KMS-11 (cell line): ENCODE data around the gene HAGHL.

Experiments
- H2AFZ ChIP-seq: fragments of 200-600 bp; sonication (generic); 2 replicates; pipeline ENCODE4 v1.6.1; 2016; ENCODE audit warnings: antibody characterized with exemption, mixed run types, low read depth
- H3K27ac ChIP-seq: fragments of 200-600 bp; sonication (generic); 2 replicates; pipeline ENCODE4 v1.6.1; 2016; ENCODE audit warnings: mild to moderate bottlenecking, mixed run types
- H3K27me3 ChIP-seq: fragments of 200-600 bp; sonication (generic); 2 replicates; pipeline ENCODE4 v1.6.1; 2017; ENCODE audit warnings: mild to moderate bottlenecking, low read depth, mixed run types, moderate library complexity; ENCODE audit not compliant: insufficient read depth
- H3K36me3 ChIP-seq: fragments of 200-600 bp; sonication (generic); 2 replicates; pipeline ENCODE4 v1.6.1; 2017; ENCODE audit warnings: mild to moderate bottlenecking, mixed run types; ENCODE audit not compliant: insufficient read depth
- H3K4me1 ChIP-seq: fragments of 200-600 bp; sonication (generic); 2 replicates; pipeline ENCODE4 v1.6.1; 2016; ENCODE audit warnings: mild to moderate bottlenecking, low read depth, mixed run types; ENCODE audit not compliant: poor library complexity, severe bottlenecking
- H3K4me2 ChIP-seq: fragments of 200-600 bp; sonication (generic); 2 replicates; pipeline ENCODE4 v1.7.0; 2016; ENCODE audit warnings: mild to moderate bottlenecking, mixed run types
- H3K4me3 ChIP-seq: fragments of 200-600 bp; sonication (generic); IDR thresholded peaks from 2 replicates; pipeline ENCODE4 v1.6.1; 2017; ENCODE audit warnings: low read depth, low read length, mixed read lengths; ENCODE audit not compliant: insufficient read depth
- H3K79me2 ChIP-seq: fragments of 200-600 bp; sonication (generic); 2 replicates; pipeline ENCODE4 v1.6.1; 2016; ENCODE audit warnings: low read depth, mixed run types; ENCODE audit not compliant: insufficient read depth
- H3K9ac ChIP-seq: fragments of 200-600 bp; sonication (generic); 2 replicates; pipeline ENCODE4 v1.6.1; 2016; ENCODE audit warnings: mild to moderate bottlenecking, mixed run types
- H4K20me1 ChIP-seq: fragments of 200-600 bp; sonication (generic); 2 replicates; pipeline ENCODE4 v1.6.1; 2016; ENCODE audit warnings: mild to moderate bottlenecking, mixed run types; ENCODE audit not compliant: insufficient read depth
- TF ChIP-seq, protein P1 (sequence below): fragments of 200-600 bp; sonication (generic); conservative IDR thresholded peaks from 2 replicates; pipeline ENCODE4 v1.6.1; 2017; ENCODE audit warnings: low read depth, mild to moderate bottlenecking, antibody characterized with exemption, low read length, moderate library complexity, mixed read lengths

Gene HAGHL

DNA sequence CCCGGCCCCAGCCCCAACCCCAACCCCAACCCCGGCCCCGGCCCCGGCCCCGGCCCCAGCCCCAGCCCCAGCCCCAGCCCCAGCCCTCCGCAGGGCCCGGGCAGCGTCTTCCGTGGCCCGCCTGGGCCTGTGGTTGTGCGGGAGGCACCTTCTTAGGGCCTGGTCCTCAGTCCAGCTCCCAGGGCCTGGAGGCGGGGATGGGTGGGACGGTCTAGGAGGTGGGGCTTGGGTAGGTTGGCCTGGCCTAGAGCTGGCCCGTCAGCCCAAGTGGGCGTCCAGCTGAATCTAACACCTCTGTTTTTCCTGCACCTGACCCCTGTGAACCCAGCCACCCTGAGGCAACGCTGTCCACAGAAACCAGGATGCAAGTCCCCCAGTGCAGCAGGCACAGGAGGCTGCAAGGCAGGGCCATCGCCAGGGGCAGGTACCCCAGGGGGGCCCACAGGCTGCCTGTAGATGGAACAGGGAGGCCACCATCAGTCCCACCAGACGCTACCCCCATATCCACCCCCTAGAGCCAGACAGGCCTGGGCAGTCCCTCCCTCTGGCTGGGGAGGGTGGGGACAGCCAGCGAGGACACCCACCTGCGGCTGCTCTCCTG is 42.4 kb downstream of the HAGHL start:
- Histone ChIP-seq H3K9ac (no peak overlapping the region), H3K4me1 (no peaks in the 10 kb centered on the region), H4K20me1 (no peaks in the 10 kb centered on the region), H3K4me3 (no peak overlapping the region), H3K4me2 (no peak overlapping the region), H3K27ac (no peak overlapping the region), H2AFZ (no peak overlapping the region), H3K79me2 (no peaks in the 10 kb centered on the region), H3K36me3 (no peaks in the 10 kb centered on the region), H3K27me3 (peaks cover 69% of the 10 kb centered on the region)
- TF ChIP-seq, protein P1, sequence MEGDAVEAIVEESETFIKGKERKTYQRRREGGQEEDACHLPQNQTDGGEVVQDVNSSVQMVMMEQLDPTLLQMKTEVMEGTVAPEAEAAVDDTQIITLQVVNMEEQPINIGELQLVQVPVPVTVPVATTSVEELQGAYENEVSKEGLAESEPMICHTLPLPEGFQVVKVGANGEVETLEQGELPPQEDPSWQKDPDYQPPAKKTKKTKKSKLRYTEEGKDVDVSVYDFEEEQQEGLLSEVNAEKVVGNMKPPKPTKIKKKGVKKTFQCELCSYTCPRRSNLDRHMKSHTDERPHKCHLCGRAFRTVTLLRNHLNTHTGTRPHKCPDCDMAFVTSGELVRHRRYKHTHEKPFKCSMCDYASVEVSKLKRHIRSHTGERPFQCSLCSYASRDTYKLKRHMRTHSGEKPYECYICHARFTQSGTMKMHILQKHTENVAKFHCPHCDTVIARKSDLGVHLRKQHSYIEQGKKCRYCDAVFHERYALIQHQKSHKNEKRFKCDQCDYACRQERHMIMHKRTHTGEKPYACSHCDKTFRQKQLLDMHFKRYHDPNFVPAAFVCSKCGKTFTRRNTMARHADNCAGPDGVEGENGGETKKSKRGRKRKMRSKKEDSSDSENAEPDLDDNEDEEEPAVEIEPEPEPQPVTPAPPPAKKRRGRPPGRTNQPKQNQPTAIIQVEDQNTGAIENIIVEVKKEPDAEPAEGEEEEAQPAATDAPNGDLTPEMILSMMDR: no peak

DNA sequence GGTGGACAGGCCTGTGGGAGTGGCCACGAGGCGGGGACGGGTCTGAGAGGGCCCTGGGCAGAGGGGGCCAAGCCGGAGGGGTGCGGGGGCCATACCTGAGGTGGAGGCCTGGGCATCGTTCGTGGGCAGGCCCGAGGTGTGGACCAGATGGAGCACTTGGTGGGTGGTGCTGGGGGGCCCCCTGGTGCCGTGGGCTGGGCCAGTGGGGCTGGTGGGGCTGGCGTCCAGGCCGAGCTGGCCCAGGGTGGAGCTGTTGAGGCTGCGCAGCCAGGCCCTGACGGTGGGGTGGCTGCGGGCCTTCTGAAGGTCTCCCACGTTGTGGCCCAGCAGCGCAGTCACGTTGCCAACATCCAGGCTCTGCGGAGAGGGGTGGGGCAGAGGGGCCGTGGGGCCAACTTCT is 43.0 kb downstream of the HAGHL start:
- Histone ChIP-seq H3K4me2 (no peak overlapping the region), H4K20me1 (no peaks in the 10 kb centered on the region), H3K4me1 (no peaks in the 10 kb centered on the region), H3K79me2 (no peaks in the 10 kb centered on the region), H3K36me3 (no peaks in the 10 kb centered on the region), H3K9ac (no peak overlapping the region), H2AFZ (no peak overlapping the region), H3K27ac (no peak overlapping the region), H3K4me3 (no peak overlapping the region), H3K27me3 (peaks cover 69% of the 10 kb centered on the region)
- TF ChIP-seq, protein P1: no peak

DNA sequence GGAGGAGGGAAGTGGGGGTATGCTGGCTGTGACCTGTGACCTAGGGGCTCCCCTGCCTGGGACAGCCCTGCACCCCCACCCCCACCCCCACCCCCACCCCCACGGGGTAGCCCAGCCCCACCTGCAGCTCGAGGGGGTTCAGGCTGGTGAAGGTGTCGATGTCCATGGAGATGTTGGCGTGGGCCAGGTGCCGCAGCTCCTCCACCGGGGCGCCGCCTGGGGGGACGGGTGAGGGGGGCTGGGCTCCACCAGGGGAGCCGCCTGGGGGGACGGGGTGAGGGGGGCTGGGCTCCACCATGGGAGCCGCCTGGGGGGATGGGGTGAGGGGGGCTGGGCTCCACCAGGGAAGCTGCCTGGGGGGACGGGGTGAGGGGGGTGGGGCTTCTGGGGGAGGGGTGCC is 43.5 kb downstream of the HAGHL start:
- Histone ChIP-seq H2AFZ (no peak overlapping the region), H3K27ac (no peak overlapping the region), H3K4me3 (no peak overlapping the region), H3K36me3 (no peaks in the 10 kb centered on the region), H3K4me1 (no peaks in the 10 kb centered on the region), H4K20me1 (no peaks in the 10 kb centered on the region), H3K9ac (no peak overlapping the region), H3K27me3 (peaks cover 70% of the 10 kb centered on the region), H3K79me2 (no peaks in the 10 kb centered on the region), H3K4me2 (no peak overlapping the region)
- TF ChIP-seq, protein P1: no peak

DNA sequence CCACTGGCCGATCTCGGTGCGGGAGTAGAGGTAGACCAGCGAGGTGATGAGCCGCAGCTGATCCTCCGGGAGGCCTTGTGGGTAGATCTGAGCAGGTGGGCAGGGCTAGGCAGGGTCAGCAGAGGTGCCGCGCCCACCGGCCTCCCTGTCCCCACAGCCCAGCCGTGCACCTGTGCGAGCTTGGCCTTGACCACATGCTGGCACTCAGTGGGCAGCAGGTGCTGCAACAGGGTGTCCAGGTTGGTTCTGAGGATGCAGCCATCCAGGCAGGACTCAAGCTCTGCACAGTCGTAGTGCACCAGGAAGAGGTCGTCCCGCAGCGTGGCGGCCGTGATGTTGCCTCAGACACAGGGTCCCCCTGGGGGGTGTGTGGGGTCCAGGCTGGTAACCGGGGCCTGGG is 46.1 kb downstream of the HAGHL start:
- Histone ChIP-seq H3K4me3 (no peak overlapping the region), H3K9ac (no peak overlapping the region), H4K20me1 (no peaks in the 10 kb centered on the region), H3K79me2 (no peaks in the 10 kb centered on the region), H3K27me3 (peaks cover 82% of the 10 kb centered on the region), H2AFZ (no peak overlapping the region), H3K4me1 (no peaks in the 10 kb centered on the region), H3K4me2 (no peak overlapping the region), H3K27ac (no peak overlapping the region), H3K36me3 (no peaks in the 10 kb centered on the region)
- TF ChIP-seq, protein P1: no peak
